ENCODE data around the gene CHRNA9. TPM values are rescaled to one million over a fixed set of nuclear protein-coding genes. Genes with fewer than 3 reads are reported as not detected.

The CHRNA9 gene
- polyA plus RNA-seq, 1 of the 3 experiments (the other 2 are of a cell fraction), result 0.05 TPM

DNA sequence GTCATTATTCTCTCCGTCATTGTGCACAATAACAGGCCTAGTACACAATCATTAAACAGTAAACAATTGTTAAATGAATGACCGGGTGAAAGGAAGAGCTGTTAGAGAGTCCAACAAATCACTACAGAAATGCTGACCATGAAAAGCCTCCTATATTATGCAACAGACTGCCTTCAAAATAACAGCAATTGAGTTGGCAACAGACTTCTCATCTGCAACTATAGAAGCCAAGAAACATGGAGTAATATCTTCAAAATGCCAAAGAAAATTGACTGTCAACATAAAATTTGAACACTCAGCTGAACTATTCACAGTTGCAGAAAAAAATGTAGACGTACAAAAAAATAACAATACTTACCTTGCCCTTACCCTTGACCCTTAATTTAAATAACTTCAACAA lies 26.2 kb downstream of the CHRNA9 start:
- Histone ChIP-seq H3K4me2 (no peak overlapping the region), H3K27ac (ENCODE audit: low read depth in 2 of 2, low read length in 1 of 2) (no peak overlapping the region), H4K20me1 (ENCODE audit: insufficient read depth) (no peaks in the 10 kb centered on the region), H3K79me2 (ENCODE audit: insufficient read depth) (no peaks in the 10 kb centered on the region), H3K27me3 (ENCODE audit: insufficient read depth) (no peaks in the 10 kb centered on the region), H3K4me1 (ENCODE audit: control insufficient read depth in 1 of 2, insufficient read depth in 2 of 2, low read depth in 1 of 2, low read length in 1 of 2) (no peaks in the 10 kb centered on the region), H3K9me2 (no peaks in the 10 kb centered on the region), H3K9ac (no peak overlapping the region), H2AFZ (ENCODE audit: low read depth) (no peak overlapping the region), H3F3A (replicated peaks; ENCODE audit: insufficient read depth) (no peaks in the 10 kb centered on the region), H3K36me3 (replicated peaks in 1 of 2; ENCODE audit: control insufficient read depth in 1 of 2, insufficient read depth in 2 of 2, low read length in 1 of 2) (no peaks in the 10 kb centered on the region), H3K9me3 (no peaks in the 10 kb centered on the region), H3K4me3 (ENCODE audit: low read depth in 2 of 2, low read length in 1 of 2) (no peak overlapping the region)
- 86% methylated on average over 3 of the region's 3 CpGs for WGBS (ENCODE audit: low lambda C conversion rate)
- DNase-seq, result no peak
- TF ChIP-seq, protein P1, sequence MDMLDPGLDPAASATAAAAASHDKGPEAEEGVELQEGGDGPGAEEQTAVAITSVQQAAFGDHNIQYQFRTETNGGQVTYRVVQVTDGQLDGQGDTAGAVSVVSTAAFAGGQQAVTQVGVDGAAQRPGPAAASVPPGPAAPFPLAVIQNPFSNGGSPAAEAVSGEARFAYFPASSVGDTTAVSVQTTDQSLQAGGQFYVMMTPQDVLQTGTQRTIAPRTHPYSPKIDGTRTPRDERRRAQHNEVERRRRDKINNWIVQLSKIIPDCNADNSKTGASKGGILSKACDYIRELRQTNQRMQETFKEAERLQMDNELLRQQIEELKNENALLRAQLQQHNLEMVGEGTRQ (IDR thresholded peaks at IDR 0.05; ENCODE audit: borderline replicate concordance, low read depth, low read length), result no peak
- no peak for TF ChIP-seq RFX5 (IDR thresholded peaks at IDR 0.05; ENCODE audit: low read length)
- no peak for TF ChIP-seq SMC3 (IDR thresholded peaks at IDR 0.05; ENCODE audit: low read depth, low read length)
- TF ChIP-seq ELF1 (IDR thresholded peaks at IDR 0.05), result no peak
- TF ChIP-seq RAD21 (IDR thresholded peaks at IDR 0.05; ENCODE audit: low read length), result no peak
- no peak for TF ChIP-seq MEF2A (IDR thresholded peaks at IDR 0.05; ENCODE audit: borderline replicate concordance, low read depth)
- no peak for TF ChIP-seq NRF1 (IDR thresholded peaks at IDR 0.05; ENCODE audit: low read depth, low read length)
- no peak for TF ChIP-seq TAF1 (IDR thresholded peaks at IDR 0.05; ENCODE audit: borderline replicate concordance, low read depth, low read length)
- no peak for TF ChIP-seq RXRA (IDR thresholded peaks at IDR 0.05; ENCODE audit: borderline replicate concordance, low read depth)
- TF ChIP-seq SIN3A (IDR thresholded peaks at IDR 0.05; ENCODE audit: borderline replicate concordance, low read depth, low read length), result no peak
- TF ChIP-seq POLR2AphosphoS5 (IDR thresholded peaks at IDR 0.05; ENCODE audit: low read depth, low read length), result no peak
- TF ChIP-seq, protein P2, sequence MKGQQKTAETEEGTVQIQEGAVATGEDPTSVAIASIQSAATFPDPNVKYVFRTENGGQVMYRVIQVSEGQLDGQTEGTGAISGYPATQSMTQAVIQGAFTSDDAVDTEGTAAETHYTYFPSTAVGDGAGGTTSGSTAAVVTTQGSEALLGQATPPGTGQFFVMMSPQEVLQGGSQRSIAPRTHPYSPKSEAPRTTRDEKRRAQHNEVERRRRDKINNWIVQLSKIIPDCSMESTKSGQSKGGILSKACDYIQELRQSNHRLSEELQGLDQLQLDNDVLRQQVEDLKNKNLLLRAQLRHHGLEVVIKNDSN (IDR thresholded peaks at IDR 0.05; ENCODE audit: borderline replicate concordance, low read depth), result no peak
- TF ChIP-seq, protein P3, sequence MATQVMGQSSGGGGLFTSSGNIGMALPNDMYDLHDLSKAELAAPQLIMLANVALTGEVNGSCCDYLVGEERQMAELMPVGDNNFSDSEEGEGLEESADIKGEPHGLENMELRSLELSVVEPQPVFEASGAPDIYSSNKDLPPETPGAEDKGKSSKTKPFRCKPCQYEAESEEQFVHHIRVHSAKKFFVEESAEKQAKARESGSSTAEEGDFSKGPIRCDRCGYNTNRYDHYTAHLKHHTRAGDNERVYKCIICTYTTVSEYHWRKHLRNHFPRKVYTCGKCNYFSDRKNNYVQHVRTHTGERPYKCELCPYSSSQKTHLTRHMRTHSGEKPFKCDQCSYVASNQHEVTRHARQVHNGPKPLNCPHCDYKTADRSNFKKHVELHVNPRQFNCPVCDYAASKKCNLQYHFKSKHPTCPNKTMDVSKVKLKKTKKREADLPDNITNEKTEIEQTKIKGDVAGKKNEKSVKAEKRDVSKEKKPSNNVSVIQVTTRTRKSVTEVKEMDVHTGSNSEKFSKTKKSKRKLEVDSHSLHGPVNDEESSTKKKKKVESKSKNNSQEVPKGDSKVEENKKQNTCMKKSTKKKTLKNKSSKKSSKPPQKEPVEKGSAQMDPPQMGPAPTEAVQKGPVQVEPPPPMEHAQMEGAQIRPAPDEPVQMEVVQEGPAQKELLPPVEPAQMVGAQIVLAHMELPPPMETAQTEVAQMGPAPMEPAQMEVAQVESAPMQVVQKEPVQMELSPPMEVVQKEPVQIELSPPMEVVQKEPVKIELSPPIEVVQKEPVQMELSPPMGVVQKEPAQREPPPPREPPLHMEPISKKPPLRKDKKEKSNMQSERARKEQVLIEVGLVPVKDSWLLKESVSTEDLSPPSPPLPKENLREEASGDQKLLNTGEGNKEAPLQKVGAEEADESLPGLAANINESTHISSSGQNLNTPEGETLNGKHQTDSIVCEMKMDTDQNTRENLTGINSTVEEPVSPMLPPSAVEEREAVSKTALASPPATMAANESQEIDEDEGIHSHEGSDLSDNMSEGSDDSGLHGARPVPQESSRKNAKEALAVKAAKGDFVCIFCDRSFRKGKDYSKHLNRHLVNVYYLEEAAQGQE (IDR thresholded peaks at IDR 0.05; ENCODE audit: low read depth, low read length), result no peak
- TF ChIP-seq, protein P4, sequence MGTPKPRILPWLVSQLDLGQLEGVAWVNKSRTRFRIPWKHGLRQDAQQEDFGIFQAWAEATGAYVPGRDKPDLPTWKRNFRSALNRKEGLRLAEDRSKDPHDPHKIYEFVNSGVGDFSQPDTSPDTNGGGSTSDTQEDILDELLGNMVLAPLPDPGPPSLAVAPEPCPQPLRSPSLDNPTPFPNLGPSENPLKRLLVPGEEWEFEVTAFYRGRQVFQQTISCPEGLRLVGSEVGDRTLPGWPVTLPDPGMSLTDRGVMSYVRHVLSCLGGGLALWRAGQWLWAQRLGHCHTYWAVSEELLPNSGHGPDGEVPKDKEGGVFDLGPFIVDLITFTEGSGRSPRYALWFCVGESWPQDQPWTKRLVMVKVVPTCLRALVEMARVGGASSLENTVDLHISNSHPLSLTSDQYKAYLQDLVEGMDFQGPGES (IDR thresholded peaks at IDR 0.05; ENCODE audit: low read depth, low read length), result no peak
- no peak for TF ChIP-seq FOSL2 (IDR thresholded peaks at IDR 0.05; ENCODE audit: borderline replicate concordance, low read depth)
- no peak for TF ChIP-seq JUND (IDR thresholded peaks at IDR 0.05)
- no peak for TF ChIP-seq GABPA (IDR thresholded peaks at IDR 0.05; ENCODE audit: low read depth)
- ChIA-PET CTCF (no interaction called here), POLR2A (no interaction called here)
